Amygdala (tissue), 56 donors: ENCODE data around the gene CDC14A.
"Not testable (repeated sequence)": the region's sequence is repeated elsewhere in the genome, so short reads cannot be mapped to it uniquely, and the experiment has no call there.

Source experiments
- DNase-seq, 56 donors: peaks; one replicate each; lab custom pipeline; 2025; lab: John Stamatoyannopoulos, UW

CDC14A gene

GRCh38 chr1:100360790-100361510 lies 8.6 kb downstream of the CDC14A start:
- peak in 15 of 56 donors; percentile 5 to 39 (median 14) for DNase-seq

GRCh38 chr1:100361511-100362089 lies 9.3 kb downstream of the CDC14A start:
- no peak for DNase-seq

- no peak for DNase-seq
Measured at GRCh38 chr1:100362821-100363466, 10.6 kb downstream of the CDC14A start.

GRCh38 chr1:100363831-100364230 lies 11.5 kb downstream of the CDC14A start:
- no peak for DNase-seq

- DNase-seq, result no peak
Measured at GRCh38 chr1:100364697-100365096, 12.4 kb downstream of the CDC14A start.

- no peak for DNase-seq
Measured at GRCh38 chr1:100366209-100366525, 13.9 kb downstream of the CDC14A start.

GRCh38 chr1:100369339-100369738 lies 17.0 kb downstream of the CDC14A start:
- DNase-seq, result not testable (repeated sequence)

GRCh38 chr1:100373953-100374352 lies 21.6 kb downstream of the CDC14A start:
- not testable (repeated sequence) for DNase-seq

- DNase-seq, result not testable (repeated sequence)
Measured at GRCh38 chr1:100376890-100377289, 24.6 kb downstream of the CDC14A start.

GRCh38 chr1:100377590-100378361 lies 25.5 kb downstream of the CDC14A start:
- no peak for DNase-seq

GRCh38 chr1:100378956-100379355 lies 26.6 kb downstream of the CDC14A start:
- no peak for DNase-seq

GRCh38 chr1:100380635-100381034 lies 28.3 kb downstream of the CDC14A start:
- DNase-seq, result no peak

- no peak for DNase-seq
Measured at GRCh38 chr1:100382657-100383056, 30.4 kb downstream of the CDC14A start.

GRCh38 chr1:100383743-100384405 lies 31.6 kb downstream of the CDC14A start:
- no peak for DNase-seq

- no peak for DNase-seq
Measured at GRCh38 chr1:100387209-100387608, 34.9 kb downstream of the CDC14A start.

GRCh38 chr1:100387657-100388350 lies 35.5 kb downstream of the CDC14A start:
- DNase-seq, result no peak

- DNase-seq, result no peak
Measured at GRCh38 chr1:100390531-100390930, 38.2 kb downstream of the CDC14A start.

- DNase-seq, result no peak
Measured at GRCh38 chr1:100391675-100392074, 39.4 kb downstream of the CDC14A start.

- DNase-seq, result no peak
Measured at GRCh38 chr1:100392756-100393155, 40.5 kb downstream of the CDC14A start.

- DNase-seq, result no peak
Measured at GRCh38 chr1:100394285-100394684, 42.0 kb downstream of the CDC14A start.
